HG03139 (cell line): Measurements from ENCODE around the gene AP4S1.
"Not testable (repeated sequence)": the region's sequence is repeated elsewhere in the genome, so short reads cannot be mapped to it uniquely, and the experiment has no call there.

Experiments used
- ATAC-seq: cut with Tn5 transposase; IDR thresholded peaks from one replicate; pipeline ENCODE4 v1.9.1; 2021; ENCODE audit not compliant: unreplicated experiment

The AP4S1 gene

DNA sequence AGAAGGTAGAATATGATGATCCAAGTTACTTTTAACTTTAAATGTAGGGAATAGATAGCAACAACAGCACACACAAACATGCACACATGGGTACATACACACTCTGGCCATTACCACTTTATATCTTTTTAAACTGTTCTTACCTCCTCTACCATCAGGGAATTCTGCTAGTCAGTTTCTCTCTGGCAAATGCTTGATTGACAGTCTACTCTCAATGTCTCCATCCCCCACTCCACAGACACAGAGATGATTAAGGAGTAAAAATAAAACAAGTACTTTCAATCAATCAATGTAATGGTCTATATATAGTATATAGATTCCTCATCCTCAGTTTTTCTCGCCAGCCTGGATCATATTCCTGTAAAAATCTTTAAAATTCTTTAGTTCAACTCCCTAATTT, 16.9 kb downstream of the AP4S1 start:
- no peak for ATAC-seq

DNA sequence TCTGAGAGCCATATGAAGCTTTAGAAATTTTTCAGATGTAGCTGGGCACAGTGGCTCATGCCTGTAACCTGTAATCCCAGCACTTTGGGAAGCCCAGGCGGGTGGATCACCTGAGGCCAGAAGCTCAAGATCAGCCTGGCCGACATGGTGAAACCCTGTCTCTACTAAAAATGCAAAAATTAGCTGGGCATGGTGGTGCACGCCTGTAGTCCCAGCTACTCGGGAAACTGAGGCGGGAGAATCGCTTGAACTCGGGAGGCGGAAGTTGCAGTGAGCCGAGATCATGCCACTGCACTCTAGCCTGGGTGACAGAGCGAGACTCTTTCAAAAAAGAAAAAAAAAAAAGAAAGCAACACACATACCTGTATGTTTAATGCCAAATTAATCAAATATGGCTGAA, 17.4 kb downstream of the AP4S1 start:
- not testable (repeated sequence) for ATAC-seq

DNA sequence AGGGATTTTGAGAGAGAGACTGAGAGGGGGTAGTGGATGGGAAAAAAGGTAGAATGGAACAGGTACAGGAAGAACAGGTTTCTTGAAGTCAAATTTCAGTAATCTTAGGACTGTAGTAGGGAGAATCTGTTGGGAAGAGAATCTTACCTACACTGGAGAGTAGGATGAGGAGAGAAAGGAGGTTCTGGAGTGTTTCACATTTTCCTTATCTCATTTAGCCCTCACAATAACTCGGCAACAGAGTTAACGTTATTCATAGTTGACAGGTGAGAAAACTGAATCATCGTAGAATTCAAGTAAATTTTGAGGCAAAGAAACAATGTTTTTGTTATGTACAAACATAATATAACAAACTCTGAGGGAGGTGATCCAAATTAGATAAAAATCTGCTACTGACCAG, 17.9 kb downstream of the AP4S1 start:
- no peak for ATAC-seq

DNA sequence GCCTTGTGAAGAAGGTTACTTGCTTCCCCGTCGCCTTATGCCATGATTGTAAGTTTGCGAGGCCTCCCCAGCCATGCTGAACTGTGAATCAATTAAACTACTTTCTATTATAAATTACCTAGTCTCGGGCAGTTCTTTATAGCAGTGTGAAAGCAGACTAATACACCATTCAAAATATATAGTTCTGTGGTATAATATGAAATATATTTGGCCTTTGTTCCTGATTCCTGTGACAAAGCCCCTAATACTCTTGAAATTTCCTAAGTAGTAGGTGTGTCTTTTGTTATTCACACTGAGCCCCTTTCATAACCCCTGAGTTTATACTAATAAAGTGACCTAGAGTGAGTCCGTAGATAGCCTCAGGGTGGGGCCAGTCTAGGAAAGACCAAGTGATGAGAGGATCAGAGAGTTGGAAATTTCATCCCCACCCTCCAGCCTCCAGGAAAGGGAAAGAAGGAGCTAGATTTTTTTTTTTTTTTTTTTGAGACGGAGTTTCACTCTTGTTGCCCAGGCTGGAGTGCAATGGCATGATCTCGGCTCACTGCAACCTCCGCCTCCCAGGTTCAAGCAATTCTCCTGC, 20.1 kb downstream of the AP4S1 start:
- ATAC-seq, result no peak

DNA sequence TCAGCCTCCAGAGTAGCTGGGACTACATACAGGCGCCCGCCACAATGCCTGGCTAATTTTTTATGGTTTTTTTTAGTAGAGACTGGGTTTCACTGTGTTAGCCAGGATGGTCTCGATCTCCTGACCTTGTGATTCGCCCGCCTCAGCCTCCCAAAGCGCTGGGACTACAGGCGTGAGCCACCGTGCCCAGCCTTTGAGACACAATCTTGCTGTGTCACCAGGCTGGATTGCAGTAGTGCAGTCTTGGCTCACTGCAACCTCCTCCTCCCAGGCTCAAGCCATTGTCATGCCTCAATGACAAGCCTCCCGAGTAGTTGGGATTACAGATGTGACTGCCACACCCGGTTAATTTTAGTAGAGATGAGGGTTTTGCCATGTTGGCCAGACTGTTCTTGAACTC, 22.1 kb downstream of the AP4S1 start:
- no peak for ATAC-seq

DNA sequence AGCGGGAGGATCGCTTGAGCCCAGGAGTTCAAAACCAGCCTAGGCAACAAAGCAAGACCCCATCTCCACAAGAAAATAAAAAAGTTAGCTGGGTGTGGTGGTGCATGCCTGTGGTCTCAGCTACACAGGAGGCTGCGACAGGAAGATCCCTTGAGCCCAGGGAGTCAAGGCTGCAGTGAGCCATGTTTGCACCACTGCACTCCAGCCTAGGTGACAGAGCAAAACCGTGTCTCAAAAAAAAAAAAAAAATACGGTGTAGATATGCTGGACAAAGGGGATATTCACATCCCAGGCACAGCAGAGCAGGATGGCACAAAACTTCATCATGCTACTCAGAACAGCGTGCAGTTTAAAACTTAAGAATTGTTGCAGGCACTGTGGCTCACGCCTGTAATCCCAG, 25.6 kb downstream of the AP4S1 start:
- ATAC-seq, result no peak

DNA sequence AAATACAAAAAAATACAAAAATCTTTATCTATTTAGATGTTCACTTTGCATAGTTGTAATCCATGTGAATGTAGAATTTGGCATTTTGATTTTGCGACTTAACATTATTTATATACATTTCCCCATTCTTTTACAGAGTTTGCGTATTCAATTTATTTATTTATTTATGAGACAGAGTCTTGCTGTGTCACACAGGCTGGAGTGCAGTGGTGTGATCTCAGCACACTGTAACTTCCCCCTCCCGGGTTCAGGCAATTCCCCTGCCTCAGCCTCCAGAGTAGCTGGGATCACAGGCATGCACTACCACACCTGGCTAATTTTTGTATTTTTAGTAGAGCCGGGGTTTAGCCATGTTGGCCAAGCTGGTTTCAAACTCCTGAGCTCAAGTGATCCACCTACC, 26.1 kb downstream of the AP4S1 start:
- no peak for ATAC-seq

DNA sequence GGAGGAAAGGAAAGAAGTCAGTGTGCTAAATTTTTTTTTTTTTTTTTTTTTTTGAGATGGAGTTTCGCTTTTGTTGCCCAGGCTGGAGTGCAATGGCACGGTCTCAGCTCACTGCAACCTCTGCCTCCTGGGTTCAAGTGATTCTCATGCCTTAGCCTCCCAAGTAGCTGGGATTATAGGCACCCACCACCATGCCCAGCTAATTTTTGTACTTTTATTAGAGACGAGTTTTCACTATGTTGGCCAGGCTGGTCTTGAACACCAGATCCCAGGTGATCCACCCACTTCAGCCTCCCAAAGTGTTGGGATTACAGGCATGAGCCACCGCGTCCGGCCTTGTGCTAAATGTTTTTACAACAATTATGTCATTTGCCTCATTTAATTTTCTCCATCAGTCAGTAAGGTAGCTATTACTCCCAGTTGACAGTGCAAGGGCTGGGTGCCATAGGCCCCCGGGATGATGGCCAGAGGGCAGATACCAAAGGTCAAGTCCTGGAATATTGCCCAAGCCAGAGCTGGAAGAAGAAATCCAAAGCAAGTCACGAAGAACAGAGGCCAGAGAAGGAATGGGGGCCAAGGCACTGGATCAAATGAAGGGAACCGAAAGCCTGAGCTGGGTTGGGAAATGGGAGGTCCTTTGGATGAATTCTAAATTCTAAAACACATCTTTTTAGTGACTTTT, 27.6 kb downstream of the AP4S1 start:
- ATAC-seq, result not testable (repeated sequence)

DNA sequence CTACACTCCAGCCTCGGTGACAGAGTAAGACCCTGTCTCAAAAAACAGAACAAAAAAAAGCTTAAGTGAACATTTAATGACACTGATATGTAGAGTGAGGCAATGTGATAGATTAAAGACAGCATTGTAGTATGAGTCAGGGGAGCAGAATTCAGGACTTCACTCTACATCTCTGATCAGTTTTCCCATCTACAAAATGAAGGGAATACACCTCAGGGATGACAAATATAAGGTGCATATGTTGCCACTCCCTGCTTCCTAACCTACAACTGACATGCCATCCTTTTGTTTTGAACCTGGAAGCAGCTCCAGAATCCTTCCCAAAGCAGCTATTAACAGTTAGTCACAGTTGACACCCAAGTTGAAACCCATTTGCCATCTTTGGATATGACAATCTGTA, 31.6 kb downstream of the AP4S1 start:
- no peak for ATAC-seq

DNA sequence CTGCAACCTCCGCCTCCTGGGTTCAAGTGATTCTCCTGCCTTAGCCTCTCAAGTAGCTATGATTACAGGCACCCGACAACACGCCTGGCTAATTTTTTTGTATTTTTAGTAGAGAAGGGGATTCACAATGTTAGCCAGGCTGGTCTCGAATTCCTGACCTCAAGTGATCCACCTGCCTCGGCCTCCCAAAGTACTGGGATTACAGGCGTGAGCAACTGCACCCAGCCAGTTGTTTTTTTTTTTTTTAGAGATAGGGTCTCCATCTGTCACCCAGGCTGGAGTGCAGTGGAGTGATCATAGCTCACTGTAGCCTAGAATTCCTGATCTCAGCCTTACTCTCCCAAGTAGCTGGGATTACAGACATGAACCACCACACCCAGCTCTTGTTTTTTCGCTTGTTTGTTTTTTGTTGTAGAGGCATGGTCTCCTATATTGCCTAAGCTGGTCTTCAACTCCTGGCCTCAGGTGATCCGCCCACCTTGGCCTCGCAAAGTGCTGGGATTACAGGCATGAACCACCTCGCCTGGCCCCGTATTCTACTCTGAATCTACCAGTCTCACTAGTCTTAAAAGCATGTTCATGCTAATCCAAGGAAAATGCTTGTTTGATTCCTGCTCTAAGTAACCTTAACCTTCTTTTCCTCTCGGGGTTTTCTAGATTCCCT, 32.4 kb downstream of the AP4S1 start:
- ATAC-seq, result no peak

DNA sequence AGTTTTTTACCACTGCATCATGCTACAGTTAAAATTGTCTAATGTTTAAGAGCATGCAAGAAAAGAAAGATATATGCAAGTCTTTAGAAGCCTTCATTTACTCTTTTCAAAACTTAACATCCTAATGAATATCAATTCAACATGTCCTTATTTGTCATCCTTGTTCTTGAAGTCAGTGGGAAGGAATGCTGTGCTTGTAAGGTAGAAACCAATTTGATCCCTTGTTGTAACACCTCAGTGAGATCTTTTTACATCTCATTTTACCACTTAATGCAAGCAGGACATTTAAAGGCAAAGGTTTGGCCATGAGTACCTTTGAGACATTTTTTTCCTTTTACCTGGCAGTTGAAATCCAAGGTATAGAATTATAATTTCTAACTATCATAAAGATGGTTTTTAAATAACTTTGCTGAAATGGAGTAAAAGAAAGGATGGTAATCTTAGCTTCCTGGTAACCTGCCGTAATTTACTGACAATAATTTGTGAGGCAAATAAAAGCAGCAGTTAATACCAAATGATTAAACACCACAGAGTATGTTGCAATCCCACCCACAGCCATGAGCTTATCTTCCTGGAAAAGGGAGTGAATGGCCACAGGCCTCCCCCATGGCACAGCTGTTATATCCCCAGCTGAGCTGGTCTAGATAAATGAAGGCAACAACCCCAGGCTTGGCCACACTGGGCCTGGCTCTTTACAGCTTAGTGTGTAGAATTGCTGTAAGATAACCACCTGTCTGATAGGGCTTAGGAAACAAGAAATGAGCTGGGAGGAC, 33.9 kb downstream of the AP4S1 start:
- no peak for ATAC-seq

DNA sequence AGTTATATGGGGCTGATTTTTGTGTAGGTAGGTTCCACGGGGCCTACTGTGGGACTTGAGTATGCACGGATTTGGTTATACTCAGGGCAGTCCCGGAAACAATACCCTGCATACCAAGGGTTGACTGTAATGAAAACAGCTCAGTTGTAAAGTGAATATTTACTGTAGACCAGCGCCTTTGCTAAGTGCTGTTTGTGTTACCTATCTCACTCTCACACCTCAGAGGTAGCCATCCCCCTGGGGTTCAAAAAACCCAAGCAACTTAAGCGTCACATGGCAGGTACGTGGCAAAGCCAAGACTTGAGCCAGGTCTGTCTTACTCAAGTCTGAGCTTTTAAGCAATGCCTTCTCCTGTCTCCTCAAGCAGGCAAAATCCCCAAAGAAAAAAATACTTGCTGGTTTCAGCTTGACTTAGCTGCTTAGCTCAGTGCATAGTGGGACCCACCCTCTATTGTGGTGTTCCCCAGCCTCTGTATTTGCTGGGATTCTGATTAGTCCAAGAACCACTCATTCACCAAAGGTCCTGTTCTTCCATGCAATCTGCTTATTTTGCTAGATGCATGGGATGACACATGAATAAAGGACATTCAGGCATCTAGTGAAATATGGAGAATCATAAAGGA, 34.9 kb downstream of the AP4S1 start:
- ATAC-seq, result no peak

DNA sequence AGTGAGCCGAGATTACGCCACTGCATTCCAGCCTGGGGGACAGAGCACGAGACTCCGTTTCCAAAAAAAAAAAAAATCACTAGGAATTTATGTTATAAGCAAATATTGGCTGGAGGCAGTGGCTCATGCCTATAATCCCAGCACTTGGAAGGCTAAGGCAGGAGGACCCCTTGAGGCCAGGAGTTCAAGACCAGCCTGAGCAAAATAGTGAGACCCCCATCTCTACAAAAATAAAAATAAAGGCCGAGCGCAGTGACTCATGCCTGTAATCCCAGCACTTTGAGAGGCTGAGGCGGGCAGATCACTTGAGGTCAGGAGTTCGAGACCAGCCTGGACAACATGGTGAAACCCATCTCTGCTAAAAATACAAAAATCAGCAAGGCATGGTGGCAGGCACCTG, 37.5 kb downstream of the AP4S1 start:
- not testable (repeated sequence) for ATAC-seq

DNA sequence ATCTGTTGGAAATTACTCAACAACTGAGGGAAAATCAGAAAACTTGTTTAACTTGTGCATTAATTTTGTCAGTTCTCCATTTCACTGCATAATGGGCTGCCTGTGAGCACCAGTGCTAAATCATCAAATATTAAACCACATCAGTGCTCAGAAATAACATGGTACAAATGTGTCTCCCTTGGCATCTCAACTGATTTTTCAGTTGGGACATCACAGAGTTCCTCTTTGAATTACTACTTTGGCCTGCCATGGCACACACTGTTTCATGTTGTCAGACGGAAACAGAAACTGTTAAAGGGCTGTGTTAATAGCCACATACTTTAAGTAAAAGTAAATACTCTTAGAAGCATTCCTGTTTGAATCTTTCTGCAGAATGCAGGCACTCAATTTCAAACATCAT, 42.8 kb downstream of the AP4S1 start:
- ATAC-seq, result no peak

DNA sequence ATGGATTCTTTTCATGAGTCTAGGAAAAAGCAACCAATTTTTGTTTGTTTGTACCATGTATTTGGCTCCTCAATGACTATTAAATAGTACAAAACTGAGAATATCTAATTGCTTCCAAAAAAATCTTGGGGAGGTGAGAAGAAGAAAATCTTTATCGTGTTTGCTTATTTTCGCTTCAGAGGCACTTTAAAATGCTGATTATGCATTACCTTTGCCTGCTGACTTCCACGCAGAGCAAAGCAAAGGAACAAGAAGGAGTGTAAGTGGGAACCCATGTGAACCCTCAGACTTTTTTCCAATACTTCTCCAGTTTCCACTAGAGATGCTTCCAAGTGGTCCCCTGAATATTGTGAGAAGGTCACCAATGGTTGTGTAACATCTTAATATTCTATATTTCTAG, 43.9 kb downstream of the AP4S1 start:
- ATAC-seq, result no peak

DNA sequence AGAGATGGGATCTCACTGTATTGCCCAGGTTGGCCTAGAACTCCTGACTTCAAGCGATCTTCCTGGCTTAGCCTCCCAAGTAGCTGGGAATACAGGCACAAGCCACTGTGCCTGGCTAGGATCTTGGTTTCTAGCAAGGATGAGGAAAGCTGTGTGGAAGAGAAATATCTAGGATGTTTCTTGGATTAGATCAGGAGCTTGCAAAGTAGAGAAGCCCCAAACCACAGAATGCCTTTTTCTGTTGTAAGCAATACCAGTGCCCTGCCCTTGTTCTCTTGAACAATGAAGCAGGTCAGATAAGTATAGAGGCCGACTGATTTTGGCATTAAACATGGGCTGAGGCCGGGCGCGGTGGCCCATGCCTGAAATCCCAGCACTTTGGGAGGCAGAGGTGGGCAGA, 45.0 kb downstream of the AP4S1 start:
- ATAC-seq, result no peak

DNA sequence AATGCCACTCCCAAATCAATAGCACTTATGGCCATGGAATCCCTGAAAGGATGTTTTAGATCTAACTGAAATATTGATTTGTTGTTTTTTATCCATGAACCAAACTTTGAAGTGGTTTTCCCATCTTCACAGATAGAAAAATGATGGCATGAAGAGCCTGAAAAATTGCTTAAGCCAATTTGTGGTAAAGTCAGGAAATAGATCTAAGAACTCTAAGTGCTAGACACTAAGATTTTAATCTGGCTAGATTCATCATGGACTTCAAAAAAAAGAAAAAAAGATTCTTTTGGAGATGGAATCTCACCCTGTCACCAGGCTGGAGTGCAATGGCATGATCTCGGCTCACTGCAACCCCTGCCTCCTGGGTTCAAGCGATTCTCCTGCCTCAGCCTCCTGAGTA, 45.7 kb downstream of the AP4S1 start:
- no peak for ATAC-seq

DNA sequence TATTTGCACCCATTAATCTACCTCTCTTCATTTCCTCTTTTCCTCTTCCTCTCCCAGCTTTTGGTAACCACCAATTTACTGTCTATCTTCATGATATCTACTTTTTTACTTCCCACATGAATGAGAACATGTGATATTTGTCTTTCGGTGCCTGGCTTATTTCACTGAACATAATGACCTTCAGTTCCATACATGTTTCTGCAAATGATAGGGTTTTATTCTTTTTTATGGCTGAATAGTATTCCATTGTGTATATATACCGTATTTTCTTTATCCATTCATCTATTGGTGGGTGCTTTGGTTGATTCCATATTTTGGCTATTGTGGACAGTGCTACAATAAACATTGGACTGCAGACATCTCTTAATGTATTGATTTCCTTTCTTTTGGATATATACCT, 49.7 kb downstream of the AP4S1 start:
- no peak for ATAC-seq

DNA sequence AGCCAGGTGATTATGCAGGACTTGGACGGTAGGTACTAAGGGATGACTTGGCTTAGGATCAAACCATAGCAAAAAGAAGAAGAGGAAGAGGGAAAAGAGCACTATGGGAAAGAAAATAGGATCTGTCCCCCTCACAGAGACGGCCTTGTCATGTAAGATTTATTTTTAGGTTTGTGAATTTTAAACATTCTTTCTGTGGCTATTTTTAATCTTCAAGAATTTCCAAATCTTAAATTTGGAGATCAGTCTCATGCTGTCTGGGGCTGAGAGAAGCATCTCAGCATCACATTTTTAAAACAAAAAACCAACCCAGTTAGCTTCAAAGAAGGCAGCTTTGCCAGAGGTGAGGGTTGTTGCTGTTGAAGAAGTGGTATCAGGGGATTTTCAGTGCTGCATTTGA, 53.3 kb downstream of the AP4S1 start:
- ATAC-seq, result no peak

DNA sequence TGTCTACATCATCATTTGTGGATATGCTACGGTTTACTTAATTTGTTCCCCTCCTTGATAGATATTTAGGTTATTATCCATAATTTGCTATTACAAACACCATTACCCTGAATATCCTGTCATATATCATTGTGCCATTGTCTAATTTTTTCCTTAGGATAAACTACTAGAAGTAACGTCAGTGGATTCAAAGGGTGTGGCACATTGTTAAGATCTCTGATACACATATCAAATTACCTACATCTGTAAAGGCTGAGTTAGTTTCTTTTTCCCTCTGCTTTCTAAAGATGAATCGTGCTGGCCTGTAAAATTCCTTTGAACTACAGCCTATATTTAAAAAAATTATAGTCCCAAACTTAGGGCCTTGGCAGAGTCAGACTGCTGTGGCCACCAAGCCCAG, 54.6 kb downstream of the AP4S1 start:
- ATAC-seq, result no peak

DNA sequence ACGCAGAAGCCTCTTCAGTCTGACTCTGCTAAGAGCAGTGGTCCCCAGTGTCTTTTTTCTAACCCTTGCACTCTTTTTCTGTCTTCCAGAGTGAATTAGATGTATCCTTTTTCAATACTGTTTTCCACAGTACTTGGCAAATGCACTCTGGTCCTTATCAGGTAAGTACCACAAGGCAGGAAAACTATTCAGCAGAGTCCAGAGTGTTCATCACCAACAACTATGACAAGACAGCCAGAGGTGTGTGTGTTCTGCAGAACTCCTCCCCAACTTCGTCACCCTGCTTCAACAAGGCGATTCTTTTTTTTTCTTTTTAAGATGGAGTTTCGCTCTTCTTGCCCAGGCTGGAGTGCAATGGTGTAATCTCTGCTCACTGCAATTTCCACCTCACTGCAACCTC, 55.0 kb downstream of the AP4S1 start:
- ATAC-seq, result no peak
